Measurements from ENCODE around the gene UBR3.
A peak's percentile ranks its signal among the peaks of the same experiment; 100 is the strongest.

Gene UBR3

GRCh38 chr2:169797601-169798000, 29.7 kb upstream of the UBR3 start:
- TF ChIP-seq CTCF (IDR thresholded peaks at IDR 0.05; ENCODE audit: insufficient read depth, low read length) = no peak
- no peak for TF ChIP-seq GABPA (IDR thresholded peaks at IDR 0.05; ENCODE audit: low read depth)
- no peak for TF ChIP-seq POLR2AphosphoS5 (IDR thresholded peaks at IDR 0.05; ENCODE audit: low read depth)
- no peak for TF ChIP-seq SPI1 (IDR thresholded peaks at IDR 0.05; ENCODE audit: borderline replicate concordance, low read depth)
- TF ChIP-seq REST (IDR thresholded peaks at IDR 0.05; ENCODE audit: insufficient replicate concordance, low read depth) = no peak
- no peaks in the 10 kb centered on the region for H3K27me3 ChIP-seq (ENCODE audit: insufficient read depth, poor library complexity, severe bottlenecking)
- DNase-seq (ENCODE audit: low read depth in 1 of 2, low spot score in 1 of 2) = no peak
- no peak overlapping the region for H3K4me3 ChIP-seq (replicated peaks; ENCODE audit: insufficient read depth, low read length)
- H3K27ac ChIP-seq (replicated peaks) = no peak overlapping the region

GRCh38 chr2:169798397-169798717, 28.9 kb upstream of the UBR3 start:
- H3K27me3 ChIP-seq (ENCODE audit: insufficient read depth, poor library complexity, severe bottlenecking) = no peaks in the 10 kb centered on the region
- TF ChIP-seq SPI1 (IDR thresholded peaks at IDR 0.05; ENCODE audit: borderline replicate concordance, low read depth) = no peak
- TF ChIP-seq CTCF (IDR thresholded peaks at IDR 0.05; ENCODE audit: insufficient read depth, low read length) = no peak
- TF ChIP-seq POLR2AphosphoS5 (IDR thresholded peaks at IDR 0.05; ENCODE audit: low read depth) = no peak
- TF ChIP-seq GABPA (IDR thresholded peaks at IDR 0.05; ENCODE audit: low read depth) = no peak
- TF ChIP-seq REST (IDR thresholded peaks at IDR 0.05; ENCODE audit: insufficient replicate concordance, low read depth) = no peak
- DNase-seq (ENCODE audit: low read depth in 1 of 2, low spot score in 1 of 2) = no peak
- H3K4me3 ChIP-seq (replicated peaks; ENCODE audit: insufficient read depth, low read length) = peak overlapping the region; percentile 74
- H3K27ac ChIP-seq (replicated peaks) = peak overlapping the region; percentile 59

- H3K27me3 ChIP-seq (ENCODE audit: insufficient read depth, poor library complexity, severe bottlenecking) = no peaks in the 10 kb centered on the region
- H3K4me3 ChIP-seq (replicated peaks; ENCODE audit: insufficient read depth, low read length) = peak within 1 kb of the TSS; percentile 74
- TF ChIP-seq POLR2AphosphoS5 (IDR thresholded peaks at IDR 0.05; ENCODE audit: low read depth) (peak; percentile 94), GABPA (IDR thresholded peaks at IDR 0.05; ENCODE audit: low read depth) (no peak)
- peak within 1 kb of the TSS; percentile 59 for H3K27ac ChIP-seq (replicated peaks)
- DNase-seq (ENCODE audit: low read depth in 1 of 2, low spot score in 1 of 2) = peak; percentile 84 to 93
These were observed 28.3 kb upstream of the UBR3 start, which contains the start of gene SSB for GRCh38 chr2:169798718-169799592. TSS of gene SSB (plus strand) at chr2:169798871. CDS start at chr2:169800961, 2,090 bp downstream.

- Histone ChIP-seq H3K27ac (replicated peaks) (no peak overlapping the region), H3K27me3 (ENCODE audit: insufficient read depth, poor library complexity, severe bottlenecking) (no peaks in the 10 kb centered on the region), H3K4me3 (replicated peaks; ENCODE audit: insufficient read depth, low read length) (no peak overlapping the region)
- no peak for DNase-seq (ENCODE audit: low read depth in 1 of 2, low spot score in 1 of 2)
- TF ChIP-seq SPI1 (IDR thresholded peaks at IDR 0.05; ENCODE audit: borderline replicate concordance, low read depth) (no peak), GABPA (IDR thresholded peaks at IDR 0.05; ENCODE audit: low read depth) (no peak), POLR2AphosphoS5 (IDR thresholded peaks at IDR 0.05; ENCODE audit: low read depth) (no peak), CTCF (IDR thresholded peaks at IDR 0.05; ENCODE audit: insufficient read depth, low read length) (no peak), REST (IDR thresholded peaks at IDR 0.05; ENCODE audit: insufficient replicate concordance, low read depth) (no peak)
These were observed 23.8 kb upstream of the UBR3 start for GRCh38 chr2:169803480-169803879.

All from HL-60 (cell line).